Small intestine (tissue), 7 donors: ENCODE data around the gene TMEM109. TPM values are rescaled to one million over a fixed set of nuclear protein-coding genes. Genes with fewer than 3 reads are reported as not detected.

Experiments used
- DNase-seq, 2 donors: peaks; one replicate each; pipeline versions ENCODE4 v3.0.0 to v3.0.0-alpha.2; 2013
- FAIRE-seq: peaks from 2 replicates; lab custom pipeline; 2012; peaks lifted over from hg19 to GRCh38; lab: Jason Lieb, UNC
- H3K27ac ChIP-seq, 3 donors: one replicate each; pipeline ENCODE4 v1.5.1; 2013; ENCODE audit warnings: low read length in 2 of 3, mild to moderate bottlenecking in 2 of 3, control low read depth in 1 of 3, inconsistent platforms in 1 of 3, low read depth in 1 of 3, moderate library complexity in 1 of 3
- H3K27me3 ChIP-seq, 3 donors: one replicate each; pipeline ENCODE4 v1.6.1; 2013; ENCODE audit warnings: low read length in 3 of 3, inconsistent platforms in 1 of 3; ENCODE audit not compliant: control insufficient read depth in 3 of 3, insufficient read depth in 3 of 3
- H3K36me3 ChIP-seq, 3 donors: one replicate each; pipeline ENCODE4 v1.6.1; 2013; ENCODE audit warnings: low read length in 3 of 3, inconsistent platforms in 1 of 3, low read depth in 1 of 3, mild to moderate bottlenecking in 1 of 3, moderate library complexity in 1 of 3; ENCODE audit not compliant: control insufficient read depth in 3 of 3, insufficient read depth in 2 of 3
- H3K4me1 ChIP-seq, 3 donors: one replicate each; pipeline ENCODE4 v1.6.1; 2013; ENCODE audit warnings: low read length in 2 of 3, inconsistent platforms in 1 of 3, low read depth in 1 of 3, mild to moderate bottlenecking in 1 of 3, moderate library complexity in 1 of 3; ENCODE audit not compliant: control insufficient read depth in 3 of 3, insufficient read depth in 2 of 3
- H3K4me3 ChIP-seq, 3 donors: one replicate each; pipeline ENCODE4 v1.5.1; 2013; ENCODE audit warnings: low read length in 3 of 3, control low read depth in 1 of 3, inconsistent platforms in 1 of 3, low read depth in 1 of 3, mild to moderate bottlenecking in 1 of 3, moderate library complexity in 1 of 3
- H3K9me3 ChIP-seq, 2 donors: one replicate each; pipeline ENCODE4 v1.6.1; 2013; ENCODE audit warnings: low read depth in 1 of 2, low read length in 1 of 2; ENCODE audit not compliant: control insufficient read depth in 2 of 2, insufficient read depth in 1 of 2
- WGBS, 3 donors: extraction: QIAGEN DNeasy Blood & Tissue Kit; methylation state at CpG; one replicate each; pipeline ENCODE4 v1.1.7; 2013; 5-methylcytosine and 5-hydroxymethylcytosine counted together
- polyA plus RNA-seq, 4 donors: library from polyadenylated mRNA; stranded (reverse) in 3 of 4; unstranded in 1 of 4; fragments of 200-250 nt in 3 of 4; fragments of 120-200 nt in 1 of 4; gene quantifications; one replicate each; pipeline versions ENCODE4 v1.2.1 to v1.2.3, GENCODE V29; 2013
- donor health status: healthy with polysubstance abuse.
- donor health status: control.
- donor health status: control.
- donor health status: Bipolar disorder and iron deficiency.
- donor health status: healthy.

TMEM109 gene
- polyA plus RNA-seq, 4 donors, result 14.1 to 63.7 (median 33.9) TPM

GRCh38 chr11:60910711-60911380 is 3.1 kb upstream of the TMEM109 start:
- Histone ChIP-seq H3K9me3 (no peaks in the 10 kb centered on the region), H3K27me3 (no peaks in the 10 kb centered on the region), H3K4me3 (no peak overlapping the region), H3K4me1 (peaks cover 0 to 13% (median 4%) of the 10 kb centered on the region in 3 donors), H3K27ac (peak overlapping the region in 1 of 3 donors; percentile 33), H3K36me3 (no peaks in the 10 kb centered on the region)
- FAIRE-seq, result no peak
- no peak for DNase-seq
- 57 to 67% (median 64%) methylated on average over 5 of the region's 5 CpGs for WGBS, 3 donors

GRCh38 chr11:60912223-60912850 is 1.6 kb upstream of the TMEM109 start:
- FAIRE-seq, result no peak

GRCh38 chr11:60912851-60913528 is 968 bp upstream of the TMEM109 start:
- 83 to 87% (median 87%) methylated on average over 22 of the region's 22 CpGs for WGBS, 3 donors
- no peaks in the 10 kb centered on the region for H3K36me3 ChIP-seq
- H3K27me3 ChIP-seq, result no peaks in the 10 kb centered on the region
- H3K4me1 ChIP-seq, result peaks cover 4 to 12% (median 5%) of the 10 kb centered on the region in 3 donors
- DNase-seq (no peak), FAIRE-seq (no peak)
- no peaks in the 10 kb centered on the region for H3K9me3 ChIP-seq
- H3K4me3 ChIP-seq, result no peak overlapping the region
- peak overlapping the region in 2 of 3 donors; percentile 95 to 96 for H3K27ac ChIP-seq

More at GRCh38 chr11:60912223-60912850, 1.6 kb upstream of the TMEM109 start:
- Histone ChIP-seq H3K36me3 (no peaks in the 10 kb centered on the region), H3K9me3 (no peaks in the 10 kb centered on the region), H3K4me3 (no peak overlapping the region), H3K27ac (no peak overlapping the region), H3K4me1 (peaks cover 4 to 12% (median 5%) of the 10 kb centered on the region in 3 donors), H3K27me3 (no peaks in the 10 kb centered on the region)
- 71 to 84% (median 73%) methylated on average over 12 of the region's 12 CpGs for WGBS, 3 donors
- DNase-seq, result no peak

GRCh38 chr11:60914633-60915247 is 782 bp downstream of the TMEM109 start:
- H3K27me3 ChIP-seq, result no peaks in the 10 kb centered on the region
- H3K4me1 ChIP-seq, result peaks cover 6 to 12% (median 8%) of the 10 kb centered on the region in 3 donors
- WGBS, 3 donors, result 0 to 1% (median 1%) methylated on average over 31 of the region's 31 CpGs
- peak overlapping the region; percentile 77 to 96 (median 95) for H3K27ac ChIP-seq
- DNase-seq (peak; percentile 31 to 65), FAIRE-seq (no peak)
- peak overlapping the region; percentile 68 to 86 (median 81) for H3K4me3 ChIP-seq
- H3K36me3 ChIP-seq, result peaks cover 0 to 8% (median 2%) of the 10 kb centered on the region in 3 donors
- no peaks in the 10 kb centered on the region for H3K9me3 ChIP-seq

- 6% methylated on average over 17 of the region's 17 CpGs for WGBS, 3 donors
Observed at GRCh38 chr11:60915248-60915914, 1.4 kb downstream of the TMEM109 start.

GRCh38 chr11:60916669-60917206 is 2.8 kb downstream of the TMEM109 start:
- Histone ChIP-seq H3K9me3 (no peaks in the 10 kb centered on the region), H3K36me3 (peaks cover 11 to 26% (median 14%) of the 10 kb centered on the region in 3 donors), H3K4me3 (no peak overlapping the region), H3K4me1 (peaks cover 6 to 12% (median 8%) of the 10 kb centered on the region in 3 donors), H3K27ac (no peak overlapping the region), H3K27me3 (no peaks in the 10 kb centered on the region)
- WGBS, 3 donors, result 65 to 79% (median 68%) methylated on average over 3 of the region's 3 CpGs
- DNase-seq, result no peak
- FAIRE-seq, result no peak

More at GRCh38 chr11:60915248-60915914, 1.4 kb downstream of the TMEM109 start:
- H3K27ac ChIP-seq, result peak overlapping the region; percentile 5 to 95 (median 37)
- H3K27me3 ChIP-seq, result no peaks in the 10 kb centered on the region
- no peaks in the 10 kb centered on the region for H3K9me3 ChIP-seq
- peak overlapping the region in 2 of 3 donors; percentile 81 to 86 for H3K4me3 ChIP-seq
- FAIRE-seq (no peak), DNase-seq (peak; percentile 55 to 61)
- peaks cover 3 to 12% (median 5%) of the 10 kb centered on the region in 3 donors for H3K36me3 ChIP-seq
- peaks cover 6 to 12% (median 8%) of the 10 kb centered on the region in 3 donors for H3K4me1 ChIP-seq

GRCh38 chr11:60917267-60917666 is 3.3 kb downstream of the TMEM109 start:
- Histone ChIP-seq H3K9me3 (no peaks in the 10 kb centered on the region), H3K4me3 (no peak overlapping the region), H3K36me3 (peaks cover 11 to 31% (median 14%) of the 10 kb centered on the region in 3 donors), H3K4me1 (peaks cover 6 to 12% (median 8%) of the 10 kb centered on the region in 3 donors), H3K27me3 (no peaks in the 10 kb centered on the region), H3K27ac (no peak overlapping the region)
- WGBS, 3 donors, result 94 to 98% (median 94%) methylated on average over 1 of the region's 1 CpG
- DNase-seq (no peak), FAIRE-seq (no peak)
